Astrocyte of the spinal cord (primary cell): ENCODE results near the gene RXFP4.
A peak's percentile ranks its signal among the peaks of the same experiment; 100 is the strongest.
"Not testable (repeated sequence)": the region's sequence is repeated elsewhere in the genome, so short reads cannot be mapped to it uniquely, and the experiment has no call there.

Experiments
- DNase-seq: peaks from one replicate; pipeline ENCODE4 v3.0.0; 2011; ENCODE audit warnings: low read depth, low spot score
- H3K4me3 ChIP-seq: 2 replicates; pipeline ENCODE4 v1.5.1; 2011; ENCODE audit warnings: low read depth, mild to moderate bottlenecking, low read length, moderate library complexity
- CTCF ChIP-seq: IDR thresholded peaks from 2 replicates; pipeline ENCODE4 v1.5.1; 2012; ENCODE audit warnings: low read depth, mild to moderate bottlenecking, low read length, inconsistent platforms
- in situ Hi-C: cut with HindIII; loops from 2 replicates; pipeline ENCODE4 v1.10.0; 2017; ENCODE audit warnings: low sequenced_read_pairs

RXFP4 gene

GRCh38 chr1:155940993-155941844 lies at the start of gene RXFP4:
RXFP4 (plus strand) TSS chr1:155941638; CDS start chr1:155941710, 72 bp downstream.
- H3K4me3 ChIP-seq = no peak within 1 kb of the TSS
- no peak for TF ChIP-seq CTCF
- in situ Hi-C loops = no loop called here
- DNase-seq = no peak

GRCh38 chr1:155892796-155893195 lies 48.6 kb upstream of the RXFP4 start:
- peak; percentile 73 for DNase-seq
- no peak for TF ChIP-seq CTCF
- in situ Hi-C loops = no loop called here
- H3K4me3 ChIP-seq = no peak overlapping the region

GRCh38 chr1:155893389-155894142 lies 47.9 kb upstream of the RXFP4 start:
- in situ Hi-C loops = no loop called here
- DNase-seq = peak; percentile 80
- no peak overlapping the region for H3K4me3 ChIP-seq
- TF ChIP-seq CTCF = no peak

- in situ Hi-C loops, DNase-seq, H3K4me3 ChIP-seq: not testable (repeated sequence)
Measured at GRCh38 chr1:155895617-155896016, 45.8 kb upstream of the RXFP4 start.

- DNase-seq, H3K4me3 ChIP-seq, in situ Hi-C loops: not testable (repeated sequence)
Measured at GRCh38 chr1:155896476-155896875, 45.0 kb upstream of the RXFP4 start.

- no peak overlapping the region for H3K4me3 ChIP-seq
- DNase-seq = no peak
- in situ Hi-C loops = no loop called here
- TF ChIP-seq CTCF = no peak
Measured at GRCh38 chr1:155897746-155898145, 43.7 kb upstream of the RXFP4 start.

GRCh38 chr1:155898888-155899287 lies 42.5 kb upstream of the RXFP4 start:
- no peak for TF ChIP-seq CTCF
- no peak for DNase-seq
- H3K4me3 ChIP-seq = no peak overlapping the region
- in situ Hi-C loops = no loop called here
